Testis (tissue), 2 donors: ENCODE data around the gene MN1.

Experiments used
- POLR2A ChIP-seq: fragments of 450-650 bp; IDR thresholded peaks from one replicate; pipeline ENCODE4 v1.6.1; 2017; ENCODE audit warnings: antibody characterized with exemption, mild to moderate bottlenecking, moderate library complexity
- TF ChIP-seq, protein P1 (sequence below), 3 experiments: fragments of 450-650 bp in 2 of 3; fragments of 200-600 bp in 1 of 3; sonication (generic) in 1 of 3; IDR thresholded peaks; one replicate each; pipeline ENCODE4 v1.5.1; 2016 to 2019; ENCODE audit warnings: antibody characterized with exemption in 3 of 3, mild to moderate bottlenecking in 2 of 3, moderate library complexity in 1 of 3

DNA sequence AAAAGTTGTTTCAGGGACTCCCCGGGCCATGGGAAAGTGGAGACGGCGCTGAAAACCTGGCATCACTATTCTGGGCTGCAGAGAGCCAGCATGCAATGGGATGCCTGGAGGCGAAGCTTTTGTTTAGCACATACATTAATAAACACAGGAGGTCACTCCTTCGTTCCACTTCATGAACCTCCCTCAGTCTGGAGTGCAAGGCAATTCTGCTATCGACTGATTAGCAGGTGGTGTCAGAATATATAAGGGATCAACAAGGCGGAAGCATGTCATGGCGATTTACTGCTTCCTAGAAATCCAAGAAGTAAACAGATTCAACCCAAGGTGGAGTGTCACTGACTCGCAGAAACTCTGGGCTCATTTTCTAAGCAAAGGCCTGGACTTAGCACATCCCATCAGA, 45.4 kb upstream of the MN1 start:
- TF ChIP-seq, protein P1, sequence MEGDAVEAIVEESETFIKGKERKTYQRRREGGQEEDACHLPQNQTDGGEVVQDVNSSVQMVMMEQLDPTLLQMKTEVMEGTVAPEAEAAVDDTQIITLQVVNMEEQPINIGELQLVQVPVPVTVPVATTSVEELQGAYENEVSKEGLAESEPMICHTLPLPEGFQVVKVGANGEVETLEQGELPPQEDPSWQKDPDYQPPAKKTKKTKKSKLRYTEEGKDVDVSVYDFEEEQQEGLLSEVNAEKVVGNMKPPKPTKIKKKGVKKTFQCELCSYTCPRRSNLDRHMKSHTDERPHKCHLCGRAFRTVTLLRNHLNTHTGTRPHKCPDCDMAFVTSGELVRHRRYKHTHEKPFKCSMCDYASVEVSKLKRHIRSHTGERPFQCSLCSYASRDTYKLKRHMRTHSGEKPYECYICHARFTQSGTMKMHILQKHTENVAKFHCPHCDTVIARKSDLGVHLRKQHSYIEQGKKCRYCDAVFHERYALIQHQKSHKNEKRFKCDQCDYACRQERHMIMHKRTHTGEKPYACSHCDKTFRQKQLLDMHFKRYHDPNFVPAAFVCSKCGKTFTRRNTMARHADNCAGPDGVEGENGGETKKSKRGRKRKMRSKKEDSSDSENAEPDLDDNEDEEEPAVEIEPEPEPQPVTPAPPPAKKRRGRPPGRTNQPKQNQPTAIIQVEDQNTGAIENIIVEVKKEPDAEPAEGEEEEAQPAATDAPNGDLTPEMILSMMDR (IDR thresholded peaks at IDR 0.05), result no peak
- no peak for TF ChIP-seq POLR2A
